GM12892 (cell line): ENCODE measurements around the gene SUGCT.

ENCODE experiments used
- POLR2A ChIP-seq: IDR thresholded peaks from 2 replicates; pipeline ENCODE4 v1.6.1; 2011; ENCODE audit warnings: low read depth, low read length, control low read depth
- POLR2AphosphoS5 ChIP-seq: IDR thresholded peaks from 2 replicates; pipeline ENCODE4 v1.6.1; 2011; ENCODE audit warnings: low read depth, low read length, control low read depth
- TAF1 ChIP-seq: IDR thresholded peaks from 2 replicates; pipeline ENCODE4 v1.6.1; 2011; ENCODE audit warnings: low read depth, mild to moderate bottlenecking, control low read depth, low read length, borderline replicate concordance

- TF ChIP-seq POLR2A, result no peak
- no peak for TF ChIP-seq POLR2AphosphoS5
- TF ChIP-seq TAF1, result no peak
Observed at GRCh38 chr7:40698214-40698920, 563.6 kb downstream of the SUGCT start.
